Measurements from ENCODE around the gene RHEX.
"Not testable (repeated sequence)": the region's sequence is repeated elsewhere in the genome, so short reads cannot be mapped to it uniquely, and the experiment has no call there.

Gene RHEX, protein sequence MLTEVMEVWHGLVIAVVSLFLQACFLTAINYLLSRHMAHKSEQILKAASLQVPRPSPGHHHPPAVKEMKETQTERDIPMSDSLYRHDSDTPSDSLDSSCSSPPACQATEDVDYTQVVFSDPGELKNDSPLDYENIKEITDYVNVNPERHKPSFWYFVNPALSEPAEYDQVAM

DNA sequence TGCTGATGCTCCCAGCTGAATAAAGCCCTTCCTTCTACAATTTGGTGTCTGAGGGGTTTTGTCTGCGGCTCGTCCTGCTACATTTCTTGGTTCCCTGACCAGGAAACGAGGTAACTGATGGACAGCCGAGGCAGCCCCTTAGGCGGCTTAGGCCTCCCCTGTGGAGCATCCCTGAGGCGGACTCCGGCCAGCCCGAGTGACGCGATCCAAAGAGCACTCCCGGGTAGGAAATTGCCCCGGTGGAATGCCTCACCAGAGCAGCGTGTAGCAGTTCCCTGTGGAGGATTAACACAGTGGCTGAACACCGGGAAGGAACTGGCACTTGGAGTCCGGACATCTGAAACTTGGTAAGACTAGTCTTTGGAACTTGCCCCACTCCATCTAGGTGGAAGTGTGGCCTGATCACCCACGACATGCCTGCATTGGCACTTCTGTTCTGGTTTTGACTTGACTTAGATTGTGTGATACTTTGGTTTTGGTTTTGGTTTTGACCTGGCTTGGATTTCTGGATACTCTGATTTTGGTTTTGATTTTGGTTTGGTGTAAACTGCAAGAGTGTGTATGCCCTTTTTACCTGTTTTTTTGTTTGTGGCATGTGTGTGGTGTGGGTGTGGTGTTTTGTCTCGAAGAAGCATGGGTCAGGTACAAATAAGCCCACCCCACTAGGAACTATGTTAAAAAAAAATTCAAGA lies at the start of gene RHEX:
Gene RHEX (plus strand): TSS at position 255 of the 692 bp plus-strand sequence. CDS start 44,656 bp downstream, outside the sequence.
- not testable (repeated sequence) for H3K4me3 ChIP-seq (ENCODE audit: low read depth, low read length); DNase-seq (ENCODE audit: low read depth)

GRCh38 chr1:206003854-206004800 lies 48.8 kb upstream of the RHEX start:
- no peak for TF ChIP-seq CTCF (conservative IDR thresholded peaks at IDR 0.05; ENCODE audit: low read depth, low read length)
- no peak for DNase-seq (ENCODE audit: low read depth)
- no peak overlapping the region for H3K4me3 ChIP-seq (ENCODE audit: low read depth, low read length)

- no peak for DNase-seq (ENCODE audit: low read depth)
- TF ChIP-seq CTCF (conservative IDR thresholded peaks at IDR 0.05; ENCODE audit: low read depth, low read length), result no peak
- H3K4me3 ChIP-seq (ENCODE audit: low read depth, low read length), result no peak overlapping the region
Observed at GRCh38 chr1:206004826-206005225, 48.1 kb upstream of the RHEX start.

DNA sequence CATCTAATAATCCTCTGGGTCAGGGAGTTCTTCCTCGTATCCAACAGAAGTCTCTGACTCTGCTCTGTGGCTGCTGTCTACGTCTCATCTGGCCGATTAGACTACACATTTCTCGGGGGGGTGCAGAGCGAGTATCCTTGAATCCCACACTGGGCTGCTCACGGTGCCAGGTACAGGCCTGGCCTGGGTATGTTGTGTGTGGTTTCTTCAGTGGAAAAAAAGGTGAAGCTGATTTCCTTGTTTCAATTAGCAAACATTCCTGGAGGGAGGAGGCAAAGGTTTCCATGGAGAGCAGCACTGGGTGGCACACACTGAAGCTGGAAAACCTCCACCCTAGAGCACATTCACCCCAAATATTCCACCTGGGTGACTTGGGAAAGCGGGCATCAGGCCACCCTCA lies 47.7 kb upstream of the RHEX start:
- DNase-seq (ENCODE audit: low read depth), result no peak
- H3K4me3 ChIP-seq (ENCODE audit: low read depth, low read length), result no peak overlapping the region
- no peak for TF ChIP-seq CTCF (conservative IDR thresholded peaks at IDR 0.05; ENCODE audit: low read depth, low read length)

- no peak for TF ChIP-seq CTCF (conservative IDR thresholded peaks at IDR 0.05; ENCODE audit: low read depth, low read length)
- DNase-seq (ENCODE audit: low read depth), result no peak
- no peak overlapping the region for H3K4me3 ChIP-seq (ENCODE audit: low read depth, low read length)
Observed at GRCh38 chr1:206005778-206006180, 47.2 kb upstream of the RHEX start.

GRCh38 chr1:206006946-206007345 lies 46.0 kb upstream of the RHEX start:
- no peak for TF ChIP-seq CTCF (conservative IDR thresholded peaks at IDR 0.05; ENCODE audit: low read depth, low read length)
- no peak overlapping the region for H3K4me3 ChIP-seq (ENCODE audit: low read depth, low read length)
- DNase-seq (ENCODE audit: low read depth), result no peak

GRCh38 chr1:206010060-206010459 lies 42.9 kb upstream of the RHEX start:
- no peak for DNase-seq (ENCODE audit: low read depth)
- TF ChIP-seq CTCF (conservative IDR thresholded peaks at IDR 0.05; ENCODE audit: low read depth, low read length), result no peak
- H3K4me3 ChIP-seq (ENCODE audit: low read depth, low read length), result no peak overlapping the region

Measured in choroid plexus epithelial cell (primary cell).